HG03039 (cell line): ENCODE data around the gene ARHGAP22.

Experiments
- ATAC-seq: cut with Tn5 transposase; IDR thresholded peaks from one replicate; pipeline ENCODE4 v1.9.1; 2021; ENCODE audit warnings: mild to moderate bottlenecking, moderate library complexity; ENCODE audit not compliant: unreplicated experiment

ARHGAP22 gene

DNA sequence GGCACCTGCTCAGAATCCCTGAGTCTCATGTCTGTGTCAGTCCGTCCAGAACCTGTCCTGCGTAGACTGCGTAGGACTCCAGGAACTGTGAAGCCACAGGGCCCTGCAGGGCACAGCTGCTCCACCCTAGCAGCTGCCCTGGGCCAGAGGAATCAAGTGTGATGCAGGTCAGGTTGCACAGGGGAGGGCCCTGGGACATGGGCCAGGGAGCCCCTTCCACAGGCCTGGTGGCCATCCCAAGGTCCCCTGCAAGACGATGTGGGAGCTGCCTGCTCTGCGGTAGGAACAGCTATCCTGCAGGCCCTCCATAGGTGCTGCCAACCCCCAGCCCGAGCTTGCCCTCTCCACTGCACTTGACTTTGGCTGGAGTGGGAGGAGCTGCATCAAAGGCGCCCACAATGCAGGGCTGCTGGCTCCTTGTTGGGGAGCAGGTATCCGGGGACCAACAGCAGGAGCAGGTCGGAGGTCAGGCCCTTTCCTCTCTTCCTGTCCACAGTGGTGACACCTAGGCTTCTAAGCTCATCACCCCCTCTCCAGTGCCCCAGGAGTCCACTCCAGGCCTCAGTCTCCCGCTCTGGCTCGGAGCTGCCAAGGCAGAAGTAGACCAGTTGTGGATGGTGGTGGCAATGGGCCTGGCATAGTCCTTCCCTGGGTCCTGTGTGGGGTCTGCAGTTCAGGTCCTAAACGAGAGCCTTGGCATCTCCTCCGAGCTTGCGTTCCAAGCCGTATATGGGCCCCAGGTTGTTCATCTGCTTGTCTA, 149.3 kb downstream of the ARHGAP22 start:
- ATAC-seq: no peak

DNA sequence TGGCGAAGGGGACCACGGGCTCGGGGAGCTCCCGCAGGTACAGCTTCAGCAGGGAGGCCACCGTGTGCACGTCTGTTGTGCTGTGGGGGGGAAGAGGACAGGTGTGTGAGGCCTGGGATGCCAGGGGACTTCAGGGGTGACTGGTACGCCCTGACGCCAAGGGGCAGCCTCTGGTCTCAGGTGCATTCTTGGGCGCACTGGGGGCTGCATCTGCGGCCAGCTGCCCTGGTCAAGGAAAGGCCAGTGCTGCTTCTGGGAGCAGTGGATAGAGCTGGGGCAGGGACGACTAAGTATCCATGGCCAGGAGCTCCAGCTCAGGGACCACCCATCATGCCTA, 149.8 kb downstream of the ARHGAP22 start:
- ATAC-seq: no peak

DNA sequence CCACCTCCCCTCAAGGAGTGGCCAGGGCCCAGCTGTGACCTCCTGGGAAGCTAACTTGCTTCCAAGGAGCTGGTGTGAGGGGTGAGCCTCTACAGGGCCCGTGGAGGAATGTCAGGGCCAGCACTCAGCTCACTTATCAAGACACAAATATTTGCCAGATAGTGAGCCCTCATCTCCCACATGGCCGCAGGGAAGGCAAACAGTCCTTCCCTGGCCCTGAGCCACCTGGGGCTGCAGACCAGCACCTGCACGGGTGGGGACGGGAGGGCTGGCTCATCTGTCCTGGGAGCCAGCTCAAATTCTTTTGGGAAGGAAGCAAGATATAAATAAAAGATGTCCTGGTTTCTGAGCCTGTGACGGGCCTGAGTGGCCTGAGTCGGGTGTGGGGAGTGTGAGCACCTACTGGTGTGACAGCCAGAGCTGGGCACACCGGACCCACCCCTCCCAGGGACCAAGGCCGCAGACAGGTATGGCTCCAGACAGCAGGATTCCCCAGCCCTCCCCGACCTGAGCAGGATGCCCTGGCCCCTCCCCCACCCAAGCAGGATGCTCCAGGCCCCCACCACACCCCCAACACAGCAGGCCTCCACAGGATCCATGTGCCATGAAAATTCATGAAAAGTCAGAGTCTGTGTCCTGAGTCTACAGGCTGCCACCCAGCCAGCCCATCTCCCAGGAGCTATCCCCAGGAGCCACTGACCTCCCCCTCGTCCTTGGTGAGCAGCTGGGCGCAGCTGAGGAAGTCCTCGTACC, 150.4 kb downstream of the ARHGAP22 start:
- ATAC-seq: no peak

DNA sequence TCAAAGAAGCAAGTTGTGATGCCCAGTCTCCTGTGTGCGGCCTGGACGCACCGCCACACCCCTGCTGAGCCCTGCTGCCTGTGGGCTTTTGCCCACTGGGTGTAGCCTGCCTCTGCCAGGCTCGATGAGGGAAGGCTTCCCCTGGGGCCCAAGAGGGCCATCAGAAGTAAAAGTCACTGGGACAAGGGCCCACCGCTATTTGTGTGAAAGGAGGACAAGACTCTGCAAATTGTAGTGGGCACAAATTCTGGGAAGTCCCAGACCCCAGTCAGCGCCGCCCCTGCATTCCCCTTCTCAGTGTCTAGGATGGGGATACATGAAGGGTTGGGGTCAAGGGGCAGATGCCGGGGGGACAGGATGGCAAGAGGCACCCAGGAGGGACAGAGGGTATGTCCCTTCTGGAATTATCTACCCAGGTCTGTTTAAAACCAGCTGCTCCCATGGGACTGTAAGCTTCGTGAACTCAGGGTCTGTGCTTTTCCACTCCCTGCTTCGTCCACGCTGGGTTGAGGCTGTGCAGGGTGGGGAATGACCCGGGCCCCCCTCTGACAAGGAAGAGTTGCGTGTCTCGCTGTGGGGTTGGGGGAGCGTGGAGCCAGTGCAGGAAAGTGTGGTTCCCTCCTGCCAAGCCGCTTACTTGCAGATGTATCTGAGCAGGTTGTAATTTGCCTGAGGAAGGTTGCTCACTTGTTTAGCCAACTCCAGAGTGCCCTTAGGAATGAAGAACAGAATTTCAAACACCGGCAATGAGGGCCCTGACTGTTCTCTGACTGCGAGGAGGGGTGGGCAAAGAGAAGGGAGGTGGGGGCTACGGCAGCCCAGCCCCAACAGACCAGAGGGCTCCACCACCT, 151.2 kb downstream of the ARHGAP22 start:
- no peak for ATAC-seq

DNA sequence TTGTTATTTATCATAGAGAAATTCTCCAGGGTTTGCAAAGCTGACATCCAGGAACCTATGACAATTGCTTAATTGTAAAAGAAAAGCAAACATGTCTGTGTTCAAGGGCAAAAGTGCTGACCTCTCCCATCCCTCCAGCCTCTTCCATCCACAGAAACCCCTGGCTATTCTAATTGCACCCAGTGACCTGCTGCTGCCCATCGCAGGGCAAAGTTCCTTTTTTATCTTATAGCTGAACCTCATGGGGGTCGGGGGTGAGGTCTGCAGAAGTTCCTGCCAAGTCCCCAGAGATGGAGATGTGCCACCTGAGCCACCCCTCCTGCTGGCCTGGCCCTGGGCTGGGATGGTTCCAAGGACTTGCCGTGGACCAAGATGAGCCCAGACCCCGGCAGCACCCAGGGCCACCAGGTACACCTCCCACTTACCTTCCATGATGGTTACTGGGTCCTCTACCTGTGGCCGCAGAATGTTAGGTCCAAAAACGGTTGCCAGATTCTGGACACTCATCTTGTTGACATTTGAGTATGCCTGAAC, 151.9 kb downstream of the ARHGAP22 start:
- ATAC-seq: no peak

DNA sequence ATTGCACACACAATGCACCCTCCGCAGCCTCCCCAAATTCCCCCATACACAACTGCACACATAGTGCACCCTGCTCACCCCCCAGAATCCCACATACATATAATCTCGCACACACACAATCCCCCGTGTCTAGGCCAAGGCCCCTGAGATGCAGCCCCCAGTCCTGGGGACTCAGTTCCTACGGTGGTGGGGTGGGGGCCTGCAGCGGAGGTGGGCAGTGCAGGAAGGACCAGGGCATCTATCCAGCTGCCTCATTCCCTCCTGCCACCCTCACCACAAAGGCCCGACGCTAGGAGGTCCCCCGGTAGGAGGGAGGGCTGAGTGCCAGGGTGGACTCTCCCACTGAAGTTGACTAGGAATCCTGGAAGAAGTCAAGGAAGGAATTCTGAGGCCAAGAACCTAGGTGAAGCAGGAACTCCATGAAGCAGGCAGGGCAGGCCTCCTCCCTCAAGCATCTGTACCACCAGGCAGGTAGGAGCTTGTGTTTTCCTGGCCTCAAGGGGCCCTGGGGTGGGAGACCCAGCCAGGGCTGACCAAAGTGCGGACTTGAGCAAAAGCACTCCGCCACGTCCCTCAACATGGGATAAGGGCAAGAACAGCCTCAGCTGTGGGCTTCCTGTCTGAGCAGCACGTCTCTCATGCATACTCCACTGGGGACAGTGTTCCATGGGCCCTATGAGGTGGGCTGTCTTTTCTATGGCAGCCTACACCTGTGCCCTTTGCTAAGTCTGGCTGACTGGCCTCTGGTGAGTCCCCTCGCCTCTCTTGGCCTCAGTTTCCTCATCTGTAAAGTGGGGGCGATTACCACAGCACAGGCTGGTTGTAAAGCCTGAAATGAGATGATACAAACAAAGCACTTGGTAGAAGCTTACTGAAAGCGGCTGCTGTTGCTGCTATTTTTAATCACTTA, 152.6 kb downstream of the ARHGAP22 start:
- ATAC-seq: no peak

DNA sequence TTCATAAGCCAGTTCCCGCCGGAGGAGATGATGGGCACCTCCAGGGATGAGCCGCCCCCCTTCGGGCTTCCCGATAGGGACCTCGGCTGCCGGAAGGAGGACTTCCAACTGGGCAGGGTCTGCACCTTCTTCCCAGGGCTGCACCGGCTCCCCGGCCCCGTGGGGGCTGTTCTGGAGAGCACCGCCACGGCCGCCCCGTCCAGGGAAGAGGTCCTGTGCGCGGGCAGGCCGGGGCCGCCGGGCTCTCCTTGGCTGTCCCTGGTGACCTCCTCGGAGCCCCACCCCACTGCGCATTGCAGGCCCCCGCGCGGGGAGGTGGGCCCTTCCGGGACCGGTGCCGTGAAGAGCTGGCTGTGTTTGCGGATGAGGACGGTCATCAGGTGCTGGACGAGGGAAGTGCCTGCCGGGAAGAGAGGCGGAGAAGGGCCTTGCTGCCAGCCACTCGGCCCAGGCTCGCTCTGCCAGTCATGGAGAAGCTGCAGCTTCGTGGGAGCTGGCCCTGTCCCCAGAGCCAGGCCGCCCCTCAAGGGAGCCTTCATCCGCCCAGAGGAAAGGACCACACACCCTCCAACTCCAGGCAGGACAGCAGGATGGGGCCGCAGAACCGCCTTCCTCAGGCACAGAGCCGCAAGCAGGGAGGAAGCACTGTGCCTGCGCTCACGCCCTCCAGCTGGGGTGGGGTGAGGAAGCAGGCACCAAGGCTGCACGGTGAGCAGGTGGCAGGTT, 154.0 kb downstream of the ARHGAP22 start:
- ATAC-seq: no peak

DNA sequence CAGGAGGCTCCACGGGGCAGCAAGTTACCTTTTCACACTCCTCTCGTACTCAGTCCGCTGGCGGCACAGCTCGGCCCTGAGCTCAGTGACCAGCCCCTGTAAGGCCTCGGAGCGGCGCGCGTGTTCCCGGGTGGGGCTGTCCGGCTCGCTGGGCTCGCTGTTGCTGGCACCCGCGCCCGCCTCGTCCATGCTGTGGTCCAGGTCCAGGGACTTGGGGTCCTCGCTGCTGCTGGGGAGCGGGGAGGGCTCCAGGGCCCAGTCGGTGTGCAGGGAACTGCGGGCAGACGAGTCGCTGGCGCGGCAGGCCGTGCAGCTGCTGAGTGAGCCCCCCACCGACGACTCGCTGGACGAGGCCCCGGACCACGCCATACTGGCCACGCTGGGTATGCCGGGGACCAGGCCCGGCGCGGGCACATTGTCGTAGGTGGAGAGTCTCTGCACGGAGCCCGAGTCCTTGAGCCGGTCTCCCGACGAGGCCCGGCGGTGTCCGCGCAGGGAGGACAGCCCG, 154.6 kb downstream of the ARHGAP22 start:
- ATAC-seq: no peak

DNA sequence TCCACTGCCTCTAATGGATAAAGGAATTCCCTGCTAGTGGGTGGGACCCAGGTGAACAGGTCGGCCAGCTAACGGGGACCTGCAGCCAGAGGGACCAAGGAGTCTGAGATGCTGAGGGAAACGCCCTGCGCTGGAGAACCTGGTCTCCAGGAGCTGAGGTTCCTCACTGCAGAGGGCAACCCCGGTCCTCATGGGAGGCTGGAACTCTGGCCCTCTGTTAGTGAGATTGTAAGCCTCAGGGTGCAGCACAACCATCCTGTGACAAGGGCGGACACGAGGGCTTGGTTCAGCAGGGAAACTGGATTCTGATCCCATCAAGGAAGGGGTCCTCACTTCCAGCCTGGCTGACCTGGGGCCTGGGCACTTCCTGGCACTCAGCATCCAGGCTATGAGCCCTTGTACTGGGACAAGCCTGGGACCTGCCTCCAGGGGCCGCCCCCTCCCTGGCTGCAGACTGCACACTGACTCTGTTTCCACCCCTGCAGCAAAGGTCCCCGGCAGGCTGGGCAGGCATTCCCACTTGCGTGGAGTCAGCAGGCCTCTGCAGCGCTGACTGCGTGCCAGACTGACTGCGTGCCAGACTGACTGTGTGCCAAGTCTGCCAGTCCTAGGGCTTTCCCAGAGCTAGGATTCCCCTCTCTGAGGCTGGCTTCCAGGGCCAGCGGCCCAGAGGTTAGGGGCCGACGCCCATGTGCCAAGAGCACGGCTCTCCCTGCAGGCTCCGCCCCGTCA, 155.2 kb downstream of the ARHGAP22 start:
- ATAC-seq: no peak

DNA sequence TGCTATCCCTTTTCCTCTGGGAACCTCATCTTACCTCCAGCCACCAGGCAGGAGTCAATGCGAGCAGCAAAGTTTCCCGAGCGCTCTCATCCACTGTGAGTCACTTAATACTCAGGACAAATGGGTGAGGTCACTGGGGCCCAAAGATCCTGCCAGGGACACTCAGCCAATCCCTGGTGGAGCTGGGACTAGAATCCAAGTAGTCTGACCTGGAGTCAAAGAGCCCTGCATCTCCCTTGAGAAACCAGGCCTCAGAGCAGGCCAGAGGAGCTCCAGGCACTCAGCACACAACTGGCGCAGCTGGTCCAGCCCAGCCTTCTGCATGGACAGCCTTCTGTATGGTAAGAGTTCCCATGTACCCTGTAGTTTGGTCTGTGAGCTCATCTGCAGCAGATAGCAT, 156.1 kb downstream of the ARHGAP22 start:
- ATAC-seq: no peak

DNA sequence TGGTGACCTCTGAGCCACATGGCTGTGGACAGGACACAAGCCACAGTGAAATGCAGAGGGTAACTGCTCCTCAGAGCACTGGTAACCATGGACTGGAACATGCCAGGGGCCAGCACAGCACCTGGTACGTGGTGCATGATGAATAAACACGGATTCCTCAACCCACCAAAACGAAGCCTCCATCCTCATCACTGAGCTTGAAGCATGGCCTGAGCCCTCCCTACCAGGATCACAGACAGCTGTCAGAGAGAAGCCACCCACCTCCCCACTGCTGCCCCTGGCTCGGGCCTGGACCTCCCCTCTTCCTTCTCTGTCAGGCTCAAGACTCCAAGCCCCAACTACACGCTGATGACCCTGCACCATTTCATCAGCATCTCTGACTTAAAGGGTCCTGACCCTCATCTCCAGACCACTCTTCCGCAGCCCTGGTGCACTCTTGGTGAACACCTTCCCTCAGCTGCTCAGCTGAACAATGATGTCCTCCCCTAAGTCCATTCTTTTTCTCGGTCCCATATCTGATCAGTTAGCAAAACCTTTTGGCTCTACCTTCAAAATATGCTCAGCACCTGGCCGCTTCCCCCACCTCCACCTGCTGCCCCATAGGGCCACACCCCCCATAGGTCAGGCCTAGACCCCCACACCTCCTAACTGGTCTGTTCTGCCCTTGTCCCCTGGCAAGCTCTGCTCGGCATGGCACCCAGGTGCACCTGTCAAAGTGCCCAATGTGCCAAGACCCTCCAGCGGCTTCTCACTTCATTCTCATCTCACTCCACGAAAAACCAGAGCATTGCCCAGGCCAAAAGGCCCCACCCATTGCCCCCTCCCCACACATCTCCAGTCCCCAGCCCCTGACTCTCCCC, 157.3 kb downstream of the ARHGAP22 start:
- no peak for ATAC-seq

DNA sequence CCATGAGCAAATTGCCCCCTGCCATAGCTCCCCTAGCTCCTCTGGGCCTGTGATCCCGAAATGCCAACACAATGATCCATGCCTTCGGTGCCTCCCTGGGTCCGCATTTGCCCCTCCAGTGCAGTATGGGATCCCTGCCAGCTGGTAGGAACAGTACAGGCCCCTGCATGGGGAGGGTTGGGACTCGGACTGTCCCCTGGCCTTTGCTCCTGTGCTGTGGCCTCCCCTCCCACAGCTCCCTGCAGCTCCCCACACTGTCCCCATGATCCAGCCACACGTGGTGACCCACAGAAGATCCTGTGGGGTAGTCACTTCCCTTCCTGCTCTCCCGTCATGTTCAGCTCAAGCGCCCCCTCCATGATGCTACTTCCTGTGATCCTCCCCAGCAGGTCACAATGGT, 158.1 kb downstream of the ARHGAP22 start:
- no peak for ATAC-seq

DNA sequence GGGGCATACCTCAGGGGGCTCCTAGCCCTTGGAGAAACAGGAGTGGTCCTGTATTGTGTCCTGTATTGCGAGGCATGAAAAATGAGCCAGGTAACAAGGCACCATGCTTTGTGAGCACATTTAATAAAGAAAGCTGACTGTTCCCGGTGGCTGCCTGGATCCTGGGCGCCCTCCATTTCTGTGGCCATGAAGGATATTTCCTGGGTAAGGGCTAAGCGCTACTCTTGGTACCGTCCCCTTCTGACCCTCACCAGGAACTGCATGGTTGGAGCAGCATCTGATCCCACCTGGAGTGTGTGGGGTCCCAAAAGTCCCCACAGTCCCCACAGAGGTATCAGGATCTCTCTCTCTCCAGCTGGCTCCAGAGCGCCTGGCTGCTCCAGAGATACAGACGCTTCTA, 158.9 kb downstream of the ARHGAP22 start:
- no peak for ATAC-seq

DNA sequence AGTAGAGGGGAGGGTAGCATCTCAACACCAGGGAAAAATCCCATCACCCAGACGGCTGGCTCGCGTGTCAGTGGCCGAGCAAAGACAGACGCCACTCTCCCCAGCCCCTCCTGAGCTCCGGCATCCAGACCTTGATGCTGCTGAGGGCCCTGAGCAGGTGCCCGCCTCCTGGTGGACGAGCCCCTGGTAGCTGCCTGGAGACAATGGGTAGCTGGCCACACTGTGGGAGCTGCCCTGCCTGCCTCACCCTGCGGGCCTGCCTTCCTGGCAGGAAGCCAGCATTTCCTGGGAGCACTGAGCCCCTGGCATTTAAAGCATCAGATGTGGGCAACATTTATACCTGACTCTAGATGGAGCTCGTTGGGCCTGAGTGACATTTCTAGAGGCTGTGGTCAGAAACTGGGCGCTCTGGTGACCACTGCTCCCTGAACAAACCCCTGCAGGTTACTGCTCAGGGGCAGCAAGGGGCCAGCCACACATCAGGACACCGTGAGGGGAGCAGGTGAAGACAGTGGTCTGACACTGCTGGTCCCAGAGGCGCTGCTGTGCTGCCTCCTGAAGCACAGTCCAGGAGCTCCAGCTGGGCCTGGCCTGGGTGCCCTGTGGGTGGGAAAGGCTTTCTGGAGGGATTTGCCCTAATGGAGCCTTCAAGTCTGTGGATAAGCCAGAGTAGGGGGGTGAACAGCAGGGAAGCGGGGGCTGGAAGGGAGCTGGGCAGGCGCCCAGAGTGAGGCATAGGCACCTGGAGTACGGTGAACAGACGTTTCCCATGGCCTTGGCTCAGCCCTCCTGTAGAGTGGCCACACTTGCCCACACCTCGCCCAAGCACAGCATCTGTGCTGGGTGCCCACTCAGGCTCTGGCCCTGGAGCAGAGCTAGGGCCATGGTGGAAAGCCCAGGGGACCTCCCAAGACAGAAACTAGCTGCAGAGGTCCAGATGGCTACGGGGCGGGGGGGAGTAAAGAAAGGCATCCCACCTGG, 159.7 kb downstream of the ARHGAP22 start:
- no peak for ATAC-seq

DNA sequence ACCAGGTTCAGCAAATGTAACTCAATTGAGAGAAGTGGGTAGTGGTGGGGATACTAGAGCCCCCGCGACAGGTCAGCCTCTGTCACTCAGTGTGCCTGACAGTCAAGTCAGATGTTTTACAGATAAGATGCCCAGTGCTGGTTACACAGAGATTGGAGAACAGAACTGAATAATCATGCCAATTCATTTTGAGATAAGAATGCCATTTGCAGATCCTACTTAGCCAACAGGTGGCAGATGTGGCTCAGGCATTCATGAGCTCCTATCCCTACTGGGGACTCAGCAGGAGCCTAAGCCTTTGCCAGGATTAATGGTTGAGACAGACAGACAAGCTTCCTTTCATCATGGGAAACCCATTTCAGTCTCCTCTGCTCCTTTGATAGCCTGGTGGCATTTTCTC, 160.6 kb downstream of the ARHGAP22 start:
- ATAC-seq: no peak

DNA sequence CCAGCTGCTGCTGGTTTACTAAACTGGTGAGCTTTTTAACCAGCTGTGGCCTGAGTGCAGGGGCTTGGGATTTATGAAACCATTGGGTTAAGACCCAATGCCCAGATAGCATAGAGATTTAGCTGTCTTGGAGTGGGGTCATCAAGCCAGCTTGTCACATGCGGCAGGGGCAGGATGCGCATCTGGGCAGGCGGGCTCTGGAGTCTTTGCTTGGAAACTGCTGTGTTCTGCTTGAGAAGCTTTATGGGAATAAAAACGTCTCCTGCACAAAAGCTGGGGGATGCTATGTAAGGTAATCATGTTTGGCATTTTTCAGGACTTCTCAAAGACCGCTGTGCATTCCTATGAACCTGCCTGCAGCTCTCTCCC, 162.1 kb downstream of the ARHGAP22 start:
- no peak for ATAC-seq
